Neural progenitor cell (in vitro differentiated cells): ENCODE results near the gene RAMAC.

Experiments used
- CTCF ChIP-seq: fragments of 200-600 bp; sonication (generic); IDR thresholded peaks from 2 replicates; pipeline ENCODE4 v1.5.1; 2017; ENCODE audit warnings: antibody characterized with exemption, mild to moderate bottlenecking
- EZH2 ChIP-seq: fragments of 200-600 bp; sonication (generic); IDR thresholded peaks from 2 replicates; pipeline ENCODE4 v1.6.1; 2017; ENCODE audit warnings: antibody characterized with exemption, mild to moderate bottlenecking, moderate library complexity

DNA sequence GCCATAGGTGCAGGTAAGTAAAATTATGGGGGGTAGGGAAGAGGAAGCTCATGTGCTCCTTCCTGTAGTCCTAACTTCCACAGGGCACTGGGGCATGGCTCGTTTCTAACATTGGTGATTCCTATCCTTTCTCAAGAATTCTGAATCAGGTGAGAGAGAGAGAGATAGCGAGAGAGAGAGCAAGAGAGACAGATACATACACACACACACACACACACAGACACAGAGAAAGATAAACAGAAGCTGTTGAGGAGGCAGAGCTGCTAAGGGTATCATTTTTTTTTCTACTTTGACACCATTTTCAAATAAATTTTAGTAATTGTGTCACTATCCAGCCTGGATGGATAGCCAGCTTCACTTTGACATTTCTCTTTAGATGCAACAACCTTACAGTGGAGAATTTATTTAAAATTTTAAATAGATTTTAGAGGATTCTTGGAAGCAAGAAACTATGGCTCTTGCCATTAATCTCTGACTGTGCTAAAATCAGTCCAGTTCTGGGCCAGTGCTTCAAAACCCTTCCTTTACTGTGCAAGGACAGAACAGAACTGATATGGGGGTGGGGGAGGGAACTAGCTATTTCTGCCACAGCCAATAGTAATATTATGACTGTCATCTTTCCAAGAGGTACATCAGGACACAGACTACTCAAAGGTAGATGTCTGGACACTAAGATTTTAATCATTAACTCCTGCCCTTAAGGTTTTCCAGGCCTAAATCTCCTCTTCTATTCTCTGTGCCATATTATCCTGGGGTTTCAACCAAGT lies 14.6 kb upstream of the RAMAC start:
- TF ChIP-seq CTCF (no peak), EZH2 (no peak)
